Ishikawa (cell line): Measurements from ENCODE around the gene C4A.
A peak's percentile ranks its signal among the peaks of the same experiment; 100 is the strongest.

ENCODE experiments used
- CEBPB ChIP-seq: IDR thresholded peaks from 2 replicates; pipeline ENCODE4 v1.6.1; 2012
- CREB1 ChIP-seq: IDR thresholded peaks from 2 replicates; pipeline ENCODE4 v1.6.1; 2012; ENCODE audit warnings: low read depth
- EGR1 ChIP-seq: IDR thresholded peaks from 2 replicates; pipeline ENCODE4 v1.6.1; 2012
- EP300 ChIP-seq: IDR thresholded peaks from 2 replicates; pipeline ENCODE4 v1.6.1; 2012; ENCODE audit warnings: borderline replicate concordance
- FOXM1 ChIP-seq: IDR thresholded peaks from 2 replicates; pipeline ENCODE4 v1.6.1; 2012; ENCODE audit warnings: low read depth, borderline replicate concordance
- RAD21 ChIP-seq: IDR thresholded peaks from 2 replicates; pipeline ENCODE4 v1.6.1; 2012; ENCODE audit warnings: low read depth
- TAF1 ChIP-seq: IDR thresholded peaks from 2 replicates; pipeline ENCODE4 v1.6.1; 2012; ENCODE audit warnings: low read depth, mild to moderate bottlenecking
- TCF12 ChIP-seq: IDR thresholded peaks from 2 replicates; pipeline ENCODE4 v1.6.1; 2012; ENCODE audit warnings: low read depth
- TEAD4 ChIP-seq: IDR thresholded peaks from 2 replicates; pipeline ENCODE4 v1.6.1; 2012
- YY1 ChIP-seq: IDR thresholded peaks from 2 replicates; pipeline ENCODE4 v1.6.1; 2012; ENCODE audit warnings: low read depth
- ZBTB7A ChIP-seq: IDR thresholded peaks from 2 replicates; pipeline ENCODE4 v1.6.1; 2012; ENCODE audit warnings: low read depth
- TF ChIP-seq, protein P1 (sequence below): IDR thresholded peaks from 2 replicates; pipeline ENCODE4 v1.6.1; 2012; ENCODE audit warnings: low read depth, mild to moderate bottlenecking
- TF ChIP-seq, protein P2 (sequence below): IDR thresholded peaks from 2 replicates; pipeline ENCODE4 v1.6.1; 2012
- TF ChIP-seq, protein P3 (sequence below): IDR thresholded peaks from 2 replicates; pipeline ENCODE4 v1.6.1; 2012

GRCh38 chr6:31958741-31959739, 22.8 kb upstream of the C4A start, which contains the start of the genes NELFE and SKIC2:
- TF ChIP-seq, protein P1, sequence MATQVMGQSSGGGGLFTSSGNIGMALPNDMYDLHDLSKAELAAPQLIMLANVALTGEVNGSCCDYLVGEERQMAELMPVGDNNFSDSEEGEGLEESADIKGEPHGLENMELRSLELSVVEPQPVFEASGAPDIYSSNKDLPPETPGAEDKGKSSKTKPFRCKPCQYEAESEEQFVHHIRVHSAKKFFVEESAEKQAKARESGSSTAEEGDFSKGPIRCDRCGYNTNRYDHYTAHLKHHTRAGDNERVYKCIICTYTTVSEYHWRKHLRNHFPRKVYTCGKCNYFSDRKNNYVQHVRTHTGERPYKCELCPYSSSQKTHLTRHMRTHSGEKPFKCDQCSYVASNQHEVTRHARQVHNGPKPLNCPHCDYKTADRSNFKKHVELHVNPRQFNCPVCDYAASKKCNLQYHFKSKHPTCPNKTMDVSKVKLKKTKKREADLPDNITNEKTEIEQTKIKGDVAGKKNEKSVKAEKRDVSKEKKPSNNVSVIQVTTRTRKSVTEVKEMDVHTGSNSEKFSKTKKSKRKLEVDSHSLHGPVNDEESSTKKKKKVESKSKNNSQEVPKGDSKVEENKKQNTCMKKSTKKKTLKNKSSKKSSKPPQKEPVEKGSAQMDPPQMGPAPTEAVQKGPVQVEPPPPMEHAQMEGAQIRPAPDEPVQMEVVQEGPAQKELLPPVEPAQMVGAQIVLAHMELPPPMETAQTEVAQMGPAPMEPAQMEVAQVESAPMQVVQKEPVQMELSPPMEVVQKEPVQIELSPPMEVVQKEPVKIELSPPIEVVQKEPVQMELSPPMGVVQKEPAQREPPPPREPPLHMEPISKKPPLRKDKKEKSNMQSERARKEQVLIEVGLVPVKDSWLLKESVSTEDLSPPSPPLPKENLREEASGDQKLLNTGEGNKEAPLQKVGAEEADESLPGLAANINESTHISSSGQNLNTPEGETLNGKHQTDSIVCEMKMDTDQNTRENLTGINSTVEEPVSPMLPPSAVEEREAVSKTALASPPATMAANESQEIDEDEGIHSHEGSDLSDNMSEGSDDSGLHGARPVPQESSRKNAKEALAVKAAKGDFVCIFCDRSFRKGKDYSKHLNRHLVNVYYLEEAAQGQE: no peak
- TF ChIP-seq TEAD4 (no peak), ZBTB7A (no peak), CREB1 (peak; percentile 98), EP300 (no peak), TAF1 (peak; percentile 88), EGR1 (no peak), CEBPB (no peak; the same call in 1 of the 2 replicates), RAD21 (no peak), YY1 (0 out of 2 replicates have a peak, but pooled peaks have one; percentile 23), FOXM1 (no peak), TCF12 (peak; percentile 68)
- TF ChIP-seq, protein P2, sequence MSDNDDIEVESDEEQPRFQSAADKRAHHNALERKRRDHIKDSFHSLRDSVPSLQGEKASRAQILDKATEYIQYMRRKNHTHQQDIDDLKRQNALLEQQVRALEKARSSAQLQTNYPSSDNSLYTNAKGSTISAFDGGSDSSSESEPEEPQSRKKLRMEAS: peak; percentile 89
- TF ChIP-seq, protein P3, sequence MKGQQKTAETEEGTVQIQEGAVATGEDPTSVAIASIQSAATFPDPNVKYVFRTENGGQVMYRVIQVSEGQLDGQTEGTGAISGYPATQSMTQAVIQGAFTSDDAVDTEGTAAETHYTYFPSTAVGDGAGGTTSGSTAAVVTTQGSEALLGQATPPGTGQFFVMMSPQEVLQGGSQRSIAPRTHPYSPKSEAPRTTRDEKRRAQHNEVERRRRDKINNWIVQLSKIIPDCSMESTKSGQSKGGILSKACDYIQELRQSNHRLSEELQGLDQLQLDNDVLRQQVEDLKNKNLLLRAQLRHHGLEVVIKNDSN: no peak
